Stomach (tissue), 9 donors: Measurements from ENCODE around the gene SHISA5. TPM values are rescaled to one million over a fixed set of nuclear protein-coding genes. Genes with fewer than 3 reads are reported as not detected.
A peak's percentile ranks its signal among the peaks of the same experiment; 100 is the strongest.

Source experiments
- DNase-seq, 2 donors: peaks; one replicate each; pipeline versions ENCODE4 v3.0.0 to v3.0.0-alpha.2; 2013 to 2019
- H3K27ac ChIP-seq, 5 donors: fragments of 200-600 bp in 4 of 5; sonication (generic) in 4 of 5; one replicate each; pipeline ENCODE4 v1.5.1; 2013 to 2019; ENCODE audit warnings: mild to moderate bottlenecking in 1 of 5, moderate library complexity in 1 of 5
- H3K27me3 ChIP-seq, 3 donors: fragments of 200-600 bp; sonication (generic); one replicate each; pipeline ENCODE4 v1.5.1; 2017 to 2019; ENCODE audit warnings: mixed run types in 1 of 3
- H3K36me3 ChIP-seq, 4 donors: fragments of 200-600 bp; sonication (generic); 1 replicate in 3 of 4; 2 replicates in 1 of 4; pipeline ENCODE4 v1.5.1; 2016 to 2019
- H3K4me1 ChIP-seq, 4 donors: fragments of 200-600 bp; sonication (generic); one replicate each; pipeline ENCODE4 v1.5.1; 2016 to 2019
- H3K4me3 ChIP-seq, 4 donors: fragments of 200-600 bp; sonication (generic) in 3 of 4; one replicate each; pipeline ENCODE4 v1.5.1; 2016 to 2019; ENCODE audit warnings: mild to moderate bottlenecking in 1 of 4
- H3K9me3 ChIP-seq, 4 donors: fragments of 200-600 bp; sonication (generic); one replicate each; pipeline ENCODE4 v1.5.1; 2016 to 2019
- EP300 ChIP-seq: sonication (generic); formaldehyde crosslinking; IDR thresholded peaks from one replicate; pipeline ENCODE4 v1.6.1; 2017; ENCODE audit warnings: antibody characterized with exemption
- POLR2A ChIP-seq, 4 donors: fragments of 450-650 bp; IDR thresholded peaks; one replicate each; pipeline ENCODE4 v1.6.1; 2016; ENCODE audit warnings: antibody characterized with exemption in 4 of 4, control low read depth in 2 of 4, mild to moderate bottlenecking in 1 of 4, moderate library complexity in 1 of 4
- POLR2AphosphoS5 ChIP-seq, 3 donors: sonication (generic); formaldehyde crosslinking; IDR thresholded peaks; one replicate each; pipeline ENCODE4 v1.6.1; 2016; ENCODE audit warnings: antibody characterized with exemption in 3 of 3
- WGBS, 5 donors: extraction: QIAGEN DNeasy Blood & Tissue Kit in 3 of 5; methylation state at CpG; one replicate each; pipeline versions ENCODE4 v1.1.5 to v1.1.7; 2013 to 2018; 5-methylcytosine and 5-hydroxymethylcytosine counted together
- intact Hi-C: fragments of 100-400 bp; cut with DNase I; formaldehyde crosslinking; loops from one replicate; pipeline ENCODE4 v1.15.1; 2023; ENCODE audit warnings: low total_unique reads
- polyA plus RNA-seq, 3 donors: library from polyadenylated mRNA; stranded (reverse); fragments of 200-250 nt; gene quantifications; one replicate each; pipeline ENCODE4 v1.2.3, GENCODE V29; 2013
- total RNA-seq, 5 donors: library from RNA; depleted of rRNA; stranded (reverse); fragments of >200 nt; gene quantifications; one replicate each; pipeline versions ENCODE4 v1.1.0 to v1.2.3, GENCODE V29; 2014 to 2016
- TF ChIP-seq, protein P1 (sequence below), 7 experiments: fragments of 450-650 bp in 4 of 7; fragments of 200-600 bp in 3 of 7; sonication (generic) in 3 of 7; IDR thresholded peaks; one replicate each; pipeline ENCODE4 v1.5.1; 2016 to 2019; ENCODE audit warnings: antibody characterized with exemption in 7 of 7, control low read depth in 2 of 7, mild to moderate bottlenecking in 1 of 7
- donor health status: healthy with polysubstance abuse.
- donor health status: Bipolar disorder and iron deficiency.
- donor health status: healthy.

The SHISA5 gene
- total and polyA plus RNA-seq, 8 donors: 43.4 to 182 (median 58.1) TPM

DNA sequence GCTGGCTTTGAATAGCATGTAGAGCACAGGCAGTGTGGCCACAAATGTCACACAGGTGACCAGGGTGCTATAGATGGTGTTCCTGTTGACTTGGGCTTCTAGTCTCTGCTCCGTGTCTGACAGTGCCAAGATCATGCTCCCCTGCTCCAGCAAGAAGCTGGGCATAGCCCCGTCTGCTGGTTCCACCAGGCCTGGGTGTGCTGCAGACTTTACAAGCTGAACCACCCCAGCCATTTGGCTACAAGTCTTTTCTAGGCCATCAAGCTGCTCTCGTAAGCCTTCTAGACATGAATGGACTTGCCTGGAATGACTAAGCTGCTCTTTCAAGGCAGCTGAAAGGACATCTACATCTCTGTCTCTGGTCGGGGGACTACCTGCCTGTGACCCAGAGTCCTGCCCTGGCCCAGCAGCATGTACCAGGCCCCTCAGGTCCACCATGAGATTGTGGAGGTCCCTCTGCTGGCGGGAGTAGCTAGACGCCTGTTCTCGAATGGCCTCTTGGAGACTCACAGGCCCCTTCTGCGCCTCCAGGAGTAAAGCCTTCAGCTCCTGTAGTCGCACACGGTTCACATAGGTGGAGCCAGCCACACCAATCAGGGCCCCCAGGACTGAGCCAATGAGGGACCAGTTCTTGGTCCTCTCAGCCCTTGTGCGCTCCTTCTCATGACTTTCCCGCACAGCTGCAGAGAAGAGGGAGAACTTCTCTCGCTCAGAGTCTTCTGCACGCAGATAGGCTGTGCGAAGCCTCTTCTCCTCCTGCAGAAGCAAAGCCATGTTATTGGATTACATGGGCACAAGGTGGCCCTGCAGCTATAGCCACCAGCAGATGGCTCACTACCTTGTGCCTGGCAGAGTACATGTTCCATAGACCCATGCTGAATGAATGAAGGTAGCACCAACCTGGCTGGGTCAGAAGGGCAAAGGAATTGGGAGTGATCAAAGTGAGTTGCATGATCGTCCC, 71.3 kb downstream of the SHISA5 start:
- Histone ChIP-seq H3K27me3 (peaks cover 0 to 5% (median 0%) of the 10 kb centered on the region in 3 donors), H3K4me3 (no peak overlapping the region), H3K36me3 (peaks cover 8 to 22% (median 18%) of the 10 kb centered on the region in 4 donors), H3K4me1 (peaks cover 36 to 67% (median 39%) of the 10 kb centered on the region in 4 donors), H3K27ac (peak overlapping the region in 3 of 5 donors; percentile 59 to 96 (median 66)), H3K9me3 (no peaks in the 10 kb centered on the region)
- WGBS, 5 donors: 70 to 83% (median 81%) methylated on average over 9 to 16 of the region's 16 CpGs
- TF ChIP-seq, protein P1, sequence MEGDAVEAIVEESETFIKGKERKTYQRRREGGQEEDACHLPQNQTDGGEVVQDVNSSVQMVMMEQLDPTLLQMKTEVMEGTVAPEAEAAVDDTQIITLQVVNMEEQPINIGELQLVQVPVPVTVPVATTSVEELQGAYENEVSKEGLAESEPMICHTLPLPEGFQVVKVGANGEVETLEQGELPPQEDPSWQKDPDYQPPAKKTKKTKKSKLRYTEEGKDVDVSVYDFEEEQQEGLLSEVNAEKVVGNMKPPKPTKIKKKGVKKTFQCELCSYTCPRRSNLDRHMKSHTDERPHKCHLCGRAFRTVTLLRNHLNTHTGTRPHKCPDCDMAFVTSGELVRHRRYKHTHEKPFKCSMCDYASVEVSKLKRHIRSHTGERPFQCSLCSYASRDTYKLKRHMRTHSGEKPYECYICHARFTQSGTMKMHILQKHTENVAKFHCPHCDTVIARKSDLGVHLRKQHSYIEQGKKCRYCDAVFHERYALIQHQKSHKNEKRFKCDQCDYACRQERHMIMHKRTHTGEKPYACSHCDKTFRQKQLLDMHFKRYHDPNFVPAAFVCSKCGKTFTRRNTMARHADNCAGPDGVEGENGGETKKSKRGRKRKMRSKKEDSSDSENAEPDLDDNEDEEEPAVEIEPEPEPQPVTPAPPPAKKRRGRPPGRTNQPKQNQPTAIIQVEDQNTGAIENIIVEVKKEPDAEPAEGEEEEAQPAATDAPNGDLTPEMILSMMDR (IDR thresholded peaks at IDR 0.05): no peak
- TF ChIP-seq POLR2A (IDR thresholded peaks at IDR 0.05) (no peak), EP300 (no peak), POLR2AphosphoS5 (IDR thresholded peaks at IDR 0.05) (no peak)
- intact Hi-C loops: no loop called here
- peak in 1 of 2 donors; percentile 52 for DNase-seq

- H3K9me3 ChIP-seq: no peaks in the 10 kb centered on the region
- peaks cover 0 to 5% (median 0%) of the 10 kb centered on the region in 3 donors for H3K27me3 ChIP-seq
- no peak for DNase-seq
- H3K36me3 ChIP-seq: peaks cover 8 to 22% (median 18%) of the 10 kb centered on the region in 4 donors
- intact Hi-C loops: no loop called here
- H3K27ac ChIP-seq: peak overlapping the region in 4 of 5 donors; percentile 92 to 97 (median 94)
- H3K4me3 ChIP-seq: no peak overlapping the region
- peaks cover 49 to 79% (median 52%) of the 10 kb centered on the region in 4 donors for H3K4me1 ChIP-seq
- no peak for TF ChIP-seq POLR2A (IDR thresholded peaks at IDR 0.05)
- TF ChIP-seq POLR2AphosphoS5 (IDR thresholded peaks at IDR 0.05): no peak
- TF ChIP-seq, protein P1 (IDR thresholded peaks at IDR 0.05): no peak
- TF ChIP-seq EP300: no peak
- 73 to 83% (median 78%) methylated on average over 8 of the region's 8 CpGs for WGBS, 5 donors
Measured at GRCh38 chr3:48431224-48432029, 72.5 kb downstream of the SHISA5 start.

GRCh38 chr3:48430708-48431101, 73.3 kb downstream of the SHISA5 start:
- TF ChIP-seq EP300 (no peak), POLR2AphosphoS5 (IDR thresholded peaks at IDR 0.05) (no peak), POLR2A (IDR thresholded peaks at IDR 0.05) (no peak)
- TF ChIP-seq, protein P1 (IDR thresholded peaks at IDR 0.05): no peak
- intact Hi-C loops: no loop called here
- Histone ChIP-seq H3K27me3 (peaks cover 0 to 5% (median 0%) of the 10 kb centered on the region in 3 donors), H3K4me1 (peaks cover 56 to 79% (median 59%) of the 10 kb centered on the region in 4 donors), H3K9me3 (no peaks in the 10 kb centered on the region), H3K36me3 (peaks cover 8 to 22% (median 18%) of the 10 kb centered on the region in 4 donors), H3K27ac (peak overlapping the region; percentile 90 to 97 (median 93)), H3K4me3 (no peak overlapping the region)
- 41 to 62% (median 44%) methylated on average over 1 of the region's 1 CpG for WGBS, 5 donors
- DNase-seq: no peak
